GM21367 (cell line): ENCODE results near the gene VRK3.

ENCODE experiments used
- ATAC-seq: cut with Tn5 transposase; IDR thresholded peaks from one replicate; pipeline ENCODE4 v1.9.1; 2021; ENCODE audit not compliant: unreplicated experiment

The VRK3 gene

DNA sequence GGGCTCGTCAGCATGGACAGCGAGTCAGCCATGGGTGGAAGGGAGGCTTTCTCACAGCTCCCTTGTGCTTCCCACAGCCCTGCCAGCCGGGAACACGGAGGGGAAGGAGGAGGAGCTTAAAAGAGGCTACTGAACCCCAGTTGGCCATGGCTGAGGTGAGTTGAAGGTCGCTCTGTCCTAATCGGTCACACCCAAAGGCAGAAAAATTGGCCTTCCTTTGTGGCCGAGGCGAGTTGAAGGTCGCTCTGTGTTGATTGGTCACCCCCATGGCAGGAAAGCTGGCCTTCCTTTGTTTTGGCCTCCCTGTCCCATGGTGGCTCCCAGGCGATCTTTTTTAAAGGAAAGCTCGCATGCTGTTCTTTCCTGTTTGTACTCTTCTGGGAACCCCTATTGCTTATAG lies 5.8 kb upstream of the VRK3 start:
- ATAC-seq, result no peak

DNA sequence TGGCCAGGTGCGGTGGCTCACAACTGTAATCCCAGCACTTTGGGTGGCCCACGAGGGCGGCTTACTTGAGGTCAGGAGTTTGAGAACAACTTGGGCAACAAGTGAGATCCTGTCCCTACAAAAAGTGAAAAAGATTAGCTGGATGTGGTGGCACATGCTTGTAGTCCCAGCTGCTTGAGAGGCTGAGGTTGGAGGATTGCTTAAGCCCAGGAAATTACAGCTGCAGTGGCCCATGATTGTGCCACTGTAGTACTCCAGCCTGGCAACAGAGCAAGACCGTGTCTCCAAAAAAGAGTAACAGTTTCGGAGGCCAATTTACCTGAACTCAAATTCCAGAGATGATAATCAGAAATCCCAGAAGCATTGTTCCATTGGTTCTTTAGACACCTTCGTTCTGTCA lies 5.1 kb upstream of the VRK3 start:
- no peak for ATAC-seq

DNA sequence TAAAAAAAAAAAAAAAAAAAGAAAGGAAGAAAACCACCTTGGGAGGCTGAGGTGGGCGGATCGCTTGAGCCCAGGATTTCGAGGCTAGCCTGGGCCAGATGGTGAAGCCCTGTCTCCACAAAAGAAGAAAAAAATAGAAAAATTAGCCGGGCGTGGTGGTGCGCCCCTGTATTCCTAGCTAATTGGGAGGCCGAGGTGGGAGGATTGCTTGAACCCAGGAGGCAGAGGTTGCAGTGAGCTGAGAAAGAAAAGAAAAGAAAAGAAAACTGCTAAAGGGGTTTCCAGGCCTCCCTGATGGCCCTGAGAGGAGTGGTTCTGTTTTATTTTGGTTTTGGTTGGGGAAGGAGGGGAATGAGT lies 1.4 kb upstream of the VRK3 start:
- no peak for ATAC-seq

DNA sequence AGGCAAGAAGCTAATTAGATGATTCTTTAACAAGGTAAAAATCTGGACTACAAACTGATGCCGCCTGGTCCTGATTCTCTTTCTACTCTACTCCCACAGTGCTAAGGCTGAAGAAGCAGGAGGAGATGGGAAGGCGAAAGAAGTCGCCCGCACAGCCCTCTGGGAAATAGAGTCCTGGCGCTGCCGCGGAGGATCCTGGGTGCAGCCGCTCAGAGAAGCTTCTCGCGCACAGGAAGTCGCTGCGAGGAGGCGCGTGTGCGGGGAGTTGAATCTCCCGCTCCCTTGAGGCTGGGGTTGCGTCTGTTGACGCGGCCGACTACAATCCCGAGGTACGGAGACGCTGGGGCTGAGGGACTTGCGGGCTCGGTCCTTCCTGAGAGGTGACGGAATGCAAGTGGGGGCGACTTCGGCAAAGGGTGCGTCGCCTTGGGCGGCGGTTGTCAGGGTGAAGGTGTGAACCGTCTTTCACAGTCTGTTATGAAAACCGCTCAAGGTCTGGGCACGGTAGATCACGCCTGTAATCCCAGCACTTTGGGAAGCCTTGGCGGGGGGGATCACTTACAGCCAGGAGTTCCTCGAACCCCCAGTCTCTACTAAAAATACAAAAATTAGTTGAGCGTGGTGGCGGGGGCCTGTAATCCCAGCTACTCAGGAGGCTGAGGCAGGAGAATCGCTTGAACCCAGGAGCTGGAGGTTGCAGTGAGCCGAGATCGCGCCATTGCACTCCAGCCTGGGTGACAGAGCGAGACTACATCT lies 800 bp upstream of the VRK3 start, which contains the start of gene ZNF473:
ZNF473 (plus strand) TSS at position 212 of the 756 bp plus-strand sequence. CDS start 5,078 bp downstream, outside the sequence.
- peak; percentile 46 for ATAC-seq

DNA sequence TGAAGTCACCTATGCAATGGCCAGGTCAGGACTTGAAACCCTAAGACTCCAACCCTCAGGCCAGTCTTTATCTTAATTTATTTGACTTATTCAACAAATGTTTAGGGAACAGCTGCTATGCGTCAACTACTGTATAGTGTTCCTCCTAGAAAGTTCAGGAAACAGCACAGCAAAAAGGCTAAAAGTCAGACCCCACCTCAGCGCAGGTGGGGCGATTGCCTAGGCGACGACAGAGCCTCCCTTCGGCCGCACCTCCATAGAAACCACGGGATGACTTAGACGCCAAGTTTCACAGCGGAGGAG lies 502 bp downstream of the VRK3 start:
- ATAC-seq, result no peak

DNA sequence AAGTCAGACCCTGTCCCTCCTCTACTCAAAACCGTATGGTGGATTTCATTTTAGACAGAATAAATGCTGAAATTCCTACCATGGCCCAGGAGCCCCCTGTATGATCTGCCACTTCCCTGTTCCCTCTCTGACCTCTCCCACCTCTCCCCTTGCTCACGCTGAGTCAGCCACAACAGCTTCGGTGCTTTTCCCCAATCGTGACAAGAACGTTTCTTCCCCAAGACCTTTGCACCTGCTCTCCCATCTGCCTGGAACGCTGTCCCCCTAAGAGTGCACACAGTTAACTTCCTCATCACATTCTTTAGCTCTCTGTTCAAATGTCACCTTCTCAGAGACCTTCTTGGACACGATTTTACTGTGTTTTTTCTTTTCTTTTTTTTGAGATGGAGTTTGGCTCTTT lies 2.3 kb downstream of the VRK3 start:
- ATAC-seq, result no peak

DNA sequence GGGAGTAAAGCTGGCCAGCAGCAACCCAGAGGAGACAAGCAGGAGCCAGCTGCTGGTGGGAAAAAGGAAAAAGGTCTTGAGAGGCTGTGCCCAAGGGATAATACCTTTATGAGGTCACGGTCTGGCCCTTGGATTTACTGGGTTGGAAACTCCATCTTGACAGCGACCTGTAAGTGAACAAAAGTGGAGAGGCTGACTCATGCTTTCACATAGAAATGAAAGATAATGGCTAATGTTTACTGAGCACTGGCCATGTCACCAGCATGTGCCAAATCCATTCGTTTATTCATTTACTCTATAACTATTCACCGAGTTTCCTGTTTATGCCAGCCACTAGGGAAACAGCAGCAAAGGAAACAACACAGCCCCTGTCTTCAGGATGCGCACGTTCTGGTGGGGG lies 4.7 kb downstream of the VRK3 start:
- no peak for ATAC-seq

DNA sequence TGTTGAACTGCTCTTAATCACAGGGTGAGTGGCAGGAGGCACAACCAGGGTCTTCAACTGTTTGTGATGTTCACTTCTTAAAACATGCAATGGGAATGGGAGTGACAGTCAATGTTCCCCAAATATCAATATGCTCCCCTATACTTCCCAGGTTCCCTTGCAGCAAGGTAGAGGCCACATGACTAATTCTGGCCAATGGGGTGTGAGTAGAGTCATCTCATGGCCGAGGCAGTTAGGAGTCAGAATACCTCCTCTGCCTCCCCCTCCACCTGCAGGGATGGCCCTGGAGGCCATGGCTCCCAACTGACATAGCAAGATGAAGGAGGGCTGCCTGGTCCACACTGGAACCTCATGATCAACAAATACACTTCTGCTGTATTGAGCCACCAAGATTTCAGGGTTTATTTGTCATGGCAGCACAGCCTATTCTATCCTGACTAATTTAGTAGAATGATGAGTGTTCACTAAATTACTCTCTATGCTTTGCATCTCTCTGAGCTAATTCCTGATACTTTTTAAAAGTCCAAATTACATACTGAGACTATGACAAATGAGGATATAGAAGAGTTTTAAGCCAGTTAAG lies 8.9 kb downstream of the VRK3 start:
- no peak for ATAC-seq

DNA sequence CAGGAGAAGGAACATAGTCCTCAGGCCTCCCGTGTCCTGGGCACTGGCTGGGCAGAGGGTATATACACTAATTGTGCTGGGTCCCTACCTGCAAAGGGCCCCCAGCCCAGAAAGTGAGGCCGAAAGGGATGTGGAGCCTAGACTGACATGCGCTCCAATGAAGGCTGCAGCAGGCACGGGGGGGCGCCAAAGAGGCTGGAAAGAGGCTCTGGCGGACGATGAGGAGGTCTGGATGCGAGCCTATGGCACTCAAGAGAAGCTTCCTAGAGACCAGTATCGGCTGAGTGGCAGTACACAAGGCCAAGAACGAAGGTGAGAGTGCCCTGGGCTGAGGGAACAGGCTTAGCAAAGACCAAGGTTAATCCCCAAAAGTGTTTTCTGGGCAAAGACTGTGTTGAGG lies 16.6 kb downstream of the VRK3 start:
- no peak for ATAC-seq

DNA sequence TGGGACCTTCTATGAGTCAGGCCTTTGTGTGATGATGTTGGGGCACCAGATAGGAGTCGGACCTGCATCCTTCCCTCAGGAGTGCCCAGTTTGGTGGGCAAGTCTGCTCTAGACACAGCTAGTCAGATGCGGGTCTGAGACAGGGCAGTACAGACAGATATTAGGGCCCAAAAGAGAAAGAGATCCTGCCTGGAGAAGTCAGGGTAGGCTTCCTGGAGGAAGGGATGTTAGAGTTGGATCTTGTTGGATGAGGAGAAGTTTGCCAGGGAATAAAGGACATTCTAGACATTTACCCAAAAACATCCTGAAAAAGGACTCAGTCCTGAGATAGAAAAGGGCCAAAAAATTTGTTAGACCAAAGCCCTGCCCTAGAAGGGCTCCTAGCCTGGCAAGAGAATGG lies 17.2 kb downstream of the VRK3 start:
- ATAC-seq, result no peak

DNA sequence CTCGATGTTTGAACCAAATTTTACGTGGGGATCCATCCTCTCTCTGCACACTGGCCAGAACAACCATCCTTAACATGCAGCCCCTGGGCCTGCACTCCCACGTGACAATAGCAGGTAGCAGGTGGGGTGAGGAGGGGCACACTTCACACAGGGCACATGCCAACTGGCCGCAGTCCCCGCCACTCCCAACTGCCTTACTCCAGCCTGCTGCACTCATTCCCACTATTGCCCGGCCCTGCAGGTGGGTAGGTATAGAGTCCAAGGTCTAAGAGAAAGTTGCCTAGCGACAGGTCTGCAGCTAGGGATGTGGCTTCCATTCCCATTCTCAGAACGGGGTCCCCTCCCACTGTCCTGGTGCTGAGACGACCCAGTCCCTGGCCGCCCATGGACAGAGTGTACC lies 18.0 kb downstream of the VRK3 start:
- ATAC-seq, result no peak

DNA sequence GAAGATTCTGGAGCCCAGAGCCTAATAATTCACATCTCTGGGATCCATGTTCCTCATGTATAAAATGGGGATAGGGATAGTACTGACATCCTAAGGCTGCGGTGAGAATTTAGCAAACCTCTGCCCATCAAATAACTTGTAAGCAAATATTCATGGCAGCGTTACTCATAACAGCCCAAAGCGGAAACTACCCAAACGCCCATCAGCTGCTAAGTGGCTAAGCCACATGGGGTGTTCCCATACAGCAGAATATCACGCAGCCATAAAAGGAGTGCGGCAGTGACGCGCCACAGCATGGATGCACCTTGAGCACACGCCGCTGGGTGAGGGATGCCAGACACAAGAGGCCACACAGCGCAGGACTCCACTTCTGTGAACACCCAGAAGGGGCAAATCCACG lies 19.7 kb downstream of the VRK3 start:
- no peak for ATAC-seq

DNA sequence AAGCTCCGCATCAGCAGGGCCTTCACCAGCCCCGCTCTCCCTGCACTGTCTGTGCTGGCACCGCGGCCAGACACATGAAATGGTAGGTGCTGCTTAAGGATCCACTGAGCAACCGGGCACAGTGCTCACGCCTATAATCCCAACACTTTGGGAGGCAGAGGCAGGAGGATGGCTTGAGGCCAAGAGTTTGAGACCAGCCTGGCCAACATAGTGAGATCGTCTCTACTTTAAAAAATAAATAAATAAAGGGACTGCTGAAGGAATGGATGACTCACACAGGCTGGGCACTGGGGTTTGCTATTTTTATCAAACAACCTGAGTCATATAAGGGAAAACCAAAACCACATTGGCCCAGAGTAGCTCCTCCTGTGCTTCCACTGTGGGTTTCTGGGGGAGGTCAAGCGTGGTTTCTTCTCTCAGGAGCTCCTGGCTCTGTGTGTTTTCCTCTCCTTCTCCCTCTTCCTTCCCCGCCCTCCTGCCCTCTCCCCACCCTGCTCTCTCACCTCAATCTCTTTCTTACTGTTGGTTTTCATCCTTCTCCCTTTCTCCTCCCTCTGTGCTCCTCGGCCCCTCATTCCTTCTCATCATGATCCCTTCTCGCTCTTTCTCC lies 21.3 kb downstream of the VRK3 start:
- no peak for ATAC-seq

DNA sequence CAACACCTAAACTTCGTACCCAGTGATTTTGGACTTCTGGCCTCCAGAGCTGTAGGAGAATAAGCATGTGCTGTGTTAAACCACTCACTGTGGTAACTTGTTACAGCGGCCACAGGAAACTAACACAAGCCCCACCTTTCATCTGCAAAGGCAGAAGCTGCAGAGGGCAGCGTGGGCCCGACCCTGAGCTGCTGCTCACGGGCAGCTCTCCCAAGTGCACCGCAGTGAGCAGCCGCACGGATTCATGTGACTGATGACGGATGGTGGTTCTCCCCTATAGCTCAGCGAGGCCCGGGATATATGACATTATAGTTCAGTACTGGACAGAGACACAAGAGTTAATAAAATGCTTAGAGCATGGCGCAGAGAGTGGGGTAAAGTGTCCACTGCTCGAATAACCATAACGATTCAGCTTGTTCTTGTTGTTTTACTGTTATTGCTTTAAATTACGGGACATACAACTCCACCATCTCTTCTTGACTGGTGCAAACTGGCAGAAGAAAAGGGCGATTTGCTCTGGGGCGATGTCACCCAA lies 21.9 kb downstream of the VRK3 start:
- no peak for ATAC-seq

DNA sequence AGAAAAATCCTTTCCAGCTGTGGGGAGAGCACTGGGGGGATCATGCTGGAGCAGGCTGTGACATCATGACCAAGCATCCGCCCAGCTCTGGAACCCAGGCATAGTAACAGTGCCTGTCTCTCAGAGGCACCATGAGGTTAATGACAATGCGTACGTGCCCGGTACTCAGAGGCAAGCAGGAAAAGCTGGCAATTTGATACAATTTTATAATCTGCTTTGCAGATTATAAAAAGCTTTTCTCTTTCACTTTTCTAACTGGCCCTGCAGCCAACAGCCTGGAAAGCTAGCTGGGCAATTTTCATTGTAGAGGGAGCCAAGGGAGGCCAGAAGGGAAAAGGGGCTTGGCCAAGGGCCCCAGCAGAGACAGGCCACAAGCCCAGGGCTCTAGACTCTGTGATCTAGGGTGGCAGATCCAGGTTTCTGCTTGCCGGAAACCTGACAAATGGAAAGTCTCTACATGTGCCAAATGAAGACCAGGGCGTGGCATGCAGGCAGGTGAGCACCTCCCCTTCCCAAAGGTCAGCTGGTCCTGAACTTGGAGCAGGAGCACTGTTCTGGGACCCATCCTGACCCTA lies 22.7 kb downstream of the VRK3 start:
- no peak for ATAC-seq

DNA sequence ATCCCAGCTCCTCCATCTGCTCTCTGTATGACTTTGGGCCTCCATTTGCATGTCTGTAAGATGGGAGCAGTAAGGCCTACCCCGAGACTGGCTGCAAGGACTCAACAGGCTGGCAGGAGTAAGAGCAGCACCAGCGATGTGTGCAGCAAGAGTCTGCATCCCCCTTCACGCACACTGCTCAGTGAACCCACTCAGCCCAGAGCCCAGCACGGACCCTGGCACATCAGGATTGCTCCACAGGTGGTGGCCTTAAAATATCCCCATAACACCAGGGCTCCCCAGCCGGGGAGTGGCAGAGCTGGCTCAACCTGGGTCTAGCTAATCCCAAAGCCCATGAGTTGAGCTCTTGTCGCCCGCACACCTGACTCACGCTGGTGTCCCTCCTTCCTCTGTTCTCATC lies 23.4 kb downstream of the VRK3 start:
- ATAC-seq, result no peak

DNA sequence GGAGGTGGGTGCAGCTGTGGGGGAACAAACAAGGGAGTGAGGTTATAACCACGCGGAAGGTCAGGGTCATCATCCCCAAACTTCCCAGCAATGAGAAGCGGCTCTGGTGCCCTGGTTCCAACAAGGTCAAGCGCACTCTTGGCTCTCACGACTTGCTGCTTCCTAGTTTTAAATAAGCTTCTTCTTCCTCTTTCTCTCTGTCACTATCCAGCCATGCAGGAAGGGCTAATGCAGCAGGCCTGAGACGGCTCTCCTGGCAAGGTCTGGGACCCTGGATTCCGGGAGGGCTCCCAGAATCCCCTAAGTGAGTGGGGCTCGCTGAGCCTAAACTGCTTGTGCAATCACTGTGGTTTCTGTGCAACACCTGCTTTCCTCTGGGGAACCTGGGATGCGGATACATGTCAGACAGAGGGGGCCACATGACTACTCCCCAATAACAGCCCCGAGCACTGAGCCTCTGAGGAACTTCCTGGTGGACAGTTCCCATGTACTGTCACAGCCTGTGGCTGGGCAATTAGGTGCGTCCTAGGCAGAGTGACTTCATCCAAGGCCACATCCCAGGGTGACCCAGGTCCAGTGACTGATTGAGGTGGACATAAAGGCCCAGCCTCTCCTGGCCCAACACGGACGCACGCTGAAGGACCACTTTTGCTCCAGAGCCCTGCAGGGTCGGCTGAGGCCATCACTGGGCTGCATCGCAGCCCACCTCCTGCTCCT lies 24.2 kb downstream of the VRK3 start:
- no peak for ATAC-seq

DNA sequence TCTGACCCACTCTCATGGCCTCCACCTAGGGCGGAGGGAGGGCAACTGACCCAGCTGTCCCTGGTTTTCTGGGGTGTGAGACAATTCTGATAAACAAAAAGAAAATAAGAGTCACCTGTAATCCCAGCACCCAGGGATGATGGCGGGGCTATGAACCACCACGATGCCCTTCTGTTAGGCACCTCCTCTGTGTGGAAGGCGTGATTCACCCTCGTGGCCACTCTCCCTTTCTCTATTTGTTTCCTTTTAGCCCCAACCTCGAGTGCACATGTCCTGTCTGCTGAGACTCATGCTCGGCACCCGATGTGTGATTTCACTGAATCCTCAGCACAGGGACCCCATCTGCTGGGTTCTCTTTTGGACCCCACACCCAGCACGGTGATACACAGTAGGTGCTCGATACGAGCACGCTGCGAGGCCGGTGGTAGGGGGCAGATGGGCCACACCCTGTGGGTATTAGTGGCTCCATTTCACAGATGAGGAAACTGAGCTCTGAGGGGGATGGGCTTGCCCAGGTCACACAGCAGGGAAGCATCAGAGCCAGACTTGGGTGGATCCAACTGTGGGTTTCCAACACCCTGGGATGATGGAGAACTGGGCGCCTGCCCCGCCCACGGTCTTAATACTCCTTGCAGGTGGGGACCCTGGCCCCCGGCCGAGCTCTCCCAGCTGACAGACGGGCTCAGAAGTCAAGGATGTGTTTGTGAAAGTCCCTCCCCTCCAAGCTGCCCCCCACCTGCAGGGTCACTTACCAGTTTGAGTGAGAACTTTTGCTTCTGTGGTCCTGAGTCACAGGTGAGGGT lies 24.9 kb downstream of the VRK3 start:
- no peak for ATAC-seq

DNA sequence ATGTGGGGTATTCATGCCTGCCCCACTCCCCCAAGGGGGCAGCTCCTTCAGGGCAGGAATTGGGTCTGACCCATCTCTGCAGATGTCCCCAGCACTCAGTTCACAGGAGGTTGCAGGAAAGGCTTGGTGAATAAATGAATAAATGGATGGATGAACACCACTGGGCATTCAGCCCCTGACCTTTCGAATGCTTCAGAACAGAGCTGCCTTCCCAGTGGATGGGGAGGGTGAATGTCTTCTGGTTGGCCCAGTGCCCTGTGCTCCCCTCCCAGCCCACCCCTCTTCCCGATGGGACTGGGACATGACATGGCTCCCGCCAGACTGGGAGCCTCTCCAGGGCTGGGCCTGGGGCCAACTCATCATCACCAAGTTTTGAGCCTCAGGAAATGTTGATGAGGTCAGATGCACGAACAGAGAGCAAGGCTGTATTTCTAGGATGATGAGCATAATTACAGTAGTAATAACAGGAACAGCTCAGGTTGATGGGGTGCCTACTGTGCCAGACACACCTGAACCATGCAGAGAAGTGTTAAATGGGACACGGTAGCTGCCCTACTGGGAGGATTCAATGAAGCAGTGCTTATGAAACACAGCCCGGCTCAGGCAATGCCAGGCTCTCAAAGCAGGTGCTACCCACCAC lies 25.7 kb downstream of the VRK3 start:
- ATAC-seq, result no peak

DNA sequence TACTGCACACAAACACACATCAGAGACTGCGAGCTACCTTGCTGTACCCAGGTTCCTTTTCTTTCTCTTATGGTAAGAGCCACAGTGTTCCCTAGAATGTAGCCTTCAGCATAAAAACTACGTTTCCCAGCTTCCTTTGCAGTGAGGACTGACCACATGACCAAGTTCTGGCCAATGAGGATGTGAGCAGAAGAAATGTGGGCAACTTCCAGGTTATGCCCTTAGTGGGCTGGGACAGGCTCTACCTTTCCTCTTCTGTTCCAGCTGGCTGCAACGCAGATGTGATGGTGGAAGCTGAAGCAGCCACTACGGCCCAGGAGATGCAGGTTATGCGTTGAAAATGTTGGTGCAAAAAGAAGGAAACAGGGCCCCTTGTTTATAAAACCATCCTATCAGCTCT lies 27.5 kb downstream of the VRK3 start:
- ATAC-seq, result no peak
